ENCODE measurements around the gene ATXN1. TPM values are rescaled to one million over a fixed set of nuclear protein-coding genes. Genes with fewer than 3 reads are reported as not detected.
A peak's percentile ranks its signal among the peaks of the same experiment; 100 is the strongest.

Gene ATXN1
- total and polyA plus RNA-seq, 2 of the 8 experiments (the other 6 are each of a cell fraction or from before 2014, with no cell fraction given) = 1.6 to 4.0 TPM

- POLR2A ChIA-PET (ENCODE audit: partially characterized antibody) = interaction anchor here (0.8 kb wide), 1 partner anchor 8 kb away, joined by 3 read pairs; no protein-coding TSS in a partner anchor
- H2AFZ ChIP-seq (ENCODE audit: low read length) = peak overlapping the region; percentile 34; the same call in 1 of the 2 replicates
- 32% methylated on average over 11 of the region's 15 CpGs; no CpG with 5 or more reads in 1 of the 2 experiments for WGBS, 2 experiments (ENCODE audit: extremely low coverage in 1 of 2, insufficient coverage in 1 of 2, insufficient read length in 1 of 2, insufficient replicate concordance in 2 of 2, low coverage in 1 of 2, low lambda C conversion rate in 2 of 2, missing lambda C conversion rate in 1 of 2)
- TF ChIP-seq SIX5 (IDR thresholded peaks at IDR 0.05; ENCODE audit: low read depth, low read length) = no peak
- TF ChIP-seq SP2 (IDR thresholded peaks at IDR 0.05; ENCODE audit: low read length) = no peak
- no peak for TF ChIP-seq ASH2L (IDR thresholded peaks at IDR 0.05; ENCODE audit: low read length)
- TF ChIP-seq, protein P1, sequence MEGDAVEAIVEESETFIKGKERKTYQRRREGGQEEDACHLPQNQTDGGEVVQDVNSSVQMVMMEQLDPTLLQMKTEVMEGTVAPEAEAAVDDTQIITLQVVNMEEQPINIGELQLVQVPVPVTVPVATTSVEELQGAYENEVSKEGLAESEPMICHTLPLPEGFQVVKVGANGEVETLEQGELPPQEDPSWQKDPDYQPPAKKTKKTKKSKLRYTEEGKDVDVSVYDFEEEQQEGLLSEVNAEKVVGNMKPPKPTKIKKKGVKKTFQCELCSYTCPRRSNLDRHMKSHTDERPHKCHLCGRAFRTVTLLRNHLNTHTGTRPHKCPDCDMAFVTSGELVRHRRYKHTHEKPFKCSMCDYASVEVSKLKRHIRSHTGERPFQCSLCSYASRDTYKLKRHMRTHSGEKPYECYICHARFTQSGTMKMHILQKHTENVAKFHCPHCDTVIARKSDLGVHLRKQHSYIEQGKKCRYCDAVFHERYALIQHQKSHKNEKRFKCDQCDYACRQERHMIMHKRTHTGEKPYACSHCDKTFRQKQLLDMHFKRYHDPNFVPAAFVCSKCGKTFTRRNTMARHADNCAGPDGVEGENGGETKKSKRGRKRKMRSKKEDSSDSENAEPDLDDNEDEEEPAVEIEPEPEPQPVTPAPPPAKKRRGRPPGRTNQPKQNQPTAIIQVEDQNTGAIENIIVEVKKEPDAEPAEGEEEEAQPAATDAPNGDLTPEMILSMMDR (IDR thresholded peaks at IDR 0.05; ENCODE audit: control extremely low read depth in 1 of 3, insufficient read depth in 1 of 3, low read depth in 1 of 3, low read length in 3 of 3) = peak; percentile 86 to 93 (median 92)
- TF ChIP-seq POLR2A (IDR thresholded peaks at IDR 0.05; ENCODE audit: control extremely low read depth in 1 of 2, low read depth in 2 of 2, low read length in 2 of 2) = no peak
- TF ChIP-seq KDM5A (IDR thresholded peaks at IDR 0.05; ENCODE audit: low read length) = no peak
- TF ChIP-seq RAD21 (IDR thresholded peaks at IDR 0.05 in 1 of 2, conservative IDR thresholded peaks at IDR 0.05 in 1 of 2; ENCODE audit: low read depth in 2 of 2, low read length in 2 of 2) = peak; percentile 78 to 86
- TF ChIP-seq ZNF274 (IDR thresholded peaks at IDR 0.05; ENCODE audit: borderline replicate concordance, extremely low read depth, low read length) = no peak
- TF ChIP-seq, protein P2, sequence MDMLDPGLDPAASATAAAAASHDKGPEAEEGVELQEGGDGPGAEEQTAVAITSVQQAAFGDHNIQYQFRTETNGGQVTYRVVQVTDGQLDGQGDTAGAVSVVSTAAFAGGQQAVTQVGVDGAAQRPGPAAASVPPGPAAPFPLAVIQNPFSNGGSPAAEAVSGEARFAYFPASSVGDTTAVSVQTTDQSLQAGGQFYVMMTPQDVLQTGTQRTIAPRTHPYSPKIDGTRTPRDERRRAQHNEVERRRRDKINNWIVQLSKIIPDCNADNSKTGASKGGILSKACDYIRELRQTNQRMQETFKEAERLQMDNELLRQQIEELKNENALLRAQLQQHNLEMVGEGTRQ (IDR thresholded peaks at IDR 0.05; ENCODE audit: low read length) = no peak
- no peak for TF ChIP-seq MAFK (IDR thresholded peaks at IDR 0.05; ENCODE audit: low read depth, low read length)
Measured at GRCh38 chr6:16286151-16286522, 475.1 kb downstream of the ATXN1 start.

More at GRCh38 chr6:16286151-16286522, 475.1 kb downstream of the ATXN1 start:
- Histone ChIP-seq H3K56ac (replicated peaks; ENCODE audit: insufficient read length, low read depth, low read length) (no peak overlapping the region), H2BK15ac (ENCODE audit: low read length) (peak overlapping the region; percentile 36; the same call in 1 of the 2 replicates), H3K36me3 (ENCODE audit: control insufficient read depth in 2 of 4, insufficient read depth in 4 of 4, low read length in 3 of 4) (no peaks in the 10 kb centered on the region), H2AK5ac (ENCODE audit: low read depth, low read length) (no peak overlapping the region), H3K79me1 (ENCODE audit: low read depth, low read length) (no peaks in the 10 kb centered on the region), H4K5ac (ENCODE audit: insufficient read length, low read depth, low read length) (no peak overlapping the region), H3K9ac (replicated peaks in 1 of 4; ENCODE audit: extremely low read depth in 1 of 4, low read depth in 3 of 4, low read length in 3 of 4) (no peak overlapping the region), H3K9me3 (ENCODE audit: insufficient read depth in 2 of 2, low read depth in 1 of 2, low read length in 1 of 2) (no peaks in the 10 kb centered on the region; a peak in 1 of 4 replicates), H3K27me3 (replicated peaks in 1 of 4; ENCODE audit: control insufficient read depth in 3 of 4, extremely low read depth in 1 of 4, insufficient read depth in 3 of 4, low read length in 3 of 4) (no peaks in the 10 kb centered on the region), H3K18ac (ENCODE audit: extremely low read depth, low read length) (peak overlapping the region; percentile 79; the same call in 1 of the 2 replicates), H3K4me3 (ENCODE audit: extremely low read depth in 1 of 4, insufficient read depth in 2 of 4, low read depth in 3 of 4, low read length in 4 of 4) (peak overlapping the region in 1 of 4 experiments; percentile 38; a peak in 1 of 8 replicates), H4K91ac (replicated peaks; ENCODE audit: insufficient read length, low read length) (peak overlapping the region; percentile 37), H2BK20ac (ENCODE audit: low read length) (no peak overlapping the region), H4K8ac (ENCODE audit: extremely low read depth, insufficient read depth, low read length) (peak overlapping the region; percentile 11; the same call in 1 of the 2 replicates), H3K4me2 (ENCODE audit: insufficient read depth in 1 of 2, low read depth in 2 of 2, low read length in 2 of 2) (peak overlapping the region in 1 of 2 experiments; percentile 55; a peak in 1 of 4 replicates), H3K79me2 (ENCODE audit: control insufficient read depth in 1 of 2, insufficient read depth in 2 of 2, low read length in 2 of 2) (no peaks in the 10 kb centered on the region), H2BK120ac (replicated peaks; ENCODE audit: low read depth, low read length) (no peak overlapping the region), H3K14ac (ENCODE audit: insufficient read length) (no peak overlapping the region), H2BK12ac (ENCODE audit: low read depth, low read length) (no peak overlapping the region), H3K4ac (replicated peaks; ENCODE audit: insufficient read length, low read depth, low read length) (peak overlapping the region; percentile 46), H2BK5ac (ENCODE audit: low read depth, low read length) (no peak overlapping the region; the same call in 1 of the 2 replicates), H3K27ac (ENCODE audit: low read depth, low read length) (no peak overlapping the region), H3K4me1 (replicated peaks in 1 of 4; ENCODE audit: control insufficient read depth in 3 of 4, insufficient read depth in 4 of 4, low read length in 3 of 4) (0 out of 7 replicates have a peak, but pooled peaks cover 0 to 2% (median 0%) of the 10 kb centered on the region in 4 experiments), H3K23me2 (ENCODE audit: low read depth, low read length) (no peaks in the 10 kb centered on the region), H4K20me1 (replicated peaks in 1 of 2; ENCODE audit: control insufficient read depth in 1 of 2, insufficient read depth in 2 of 2, low read length in 2 of 2) (no peaks in the 10 kb centered on the region), H3K23ac (ENCODE audit: insufficient read length) (no peak overlapping the region)
- CTCF ChIA-PET (ENCODE audit: partially characterized antibody) = interaction anchor here (0.6 to 3.2 kb wide), 52 partner anchors 10 to 1855 kb away, joined by 3 to 23 read pairs (median 4); partner anchors contain the start of gene GMPR
- FAIRE-seq (no peak), DNase-seq (ENCODE audit: low read depth in 1 of 2, low spot score in 2 of 2) (peak; percentile 43 to 92)
